GDM1 (cell line): Measurements from ENCODE around the gene S100B.

Source experiments
- DNase-seq: peaks from one replicate; lab custom pipeline; 2025; lab: John Stamatoyannopoulos, UW

The S100B gene

DNA sequence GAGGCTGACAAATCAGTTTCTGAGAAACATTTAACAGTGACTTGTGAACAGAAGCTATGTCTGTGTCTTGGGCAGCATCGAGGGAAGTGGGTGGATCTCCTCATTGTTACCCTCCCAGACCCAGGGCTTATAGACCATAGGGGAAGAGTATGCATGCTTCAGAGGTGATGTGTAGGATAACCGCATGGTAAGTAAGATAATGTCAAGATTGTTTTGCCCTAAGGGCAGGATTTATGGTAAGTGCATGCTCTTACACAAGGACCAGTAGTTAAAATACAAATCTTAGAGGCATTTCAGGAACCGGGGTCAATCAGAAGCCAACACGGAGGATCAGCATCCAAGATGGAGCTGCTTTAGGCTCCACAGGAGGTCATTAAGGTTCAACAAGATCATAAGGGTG, 22.8 kb upstream of the S100B start:
- DNase-seq = no peak

DNA sequence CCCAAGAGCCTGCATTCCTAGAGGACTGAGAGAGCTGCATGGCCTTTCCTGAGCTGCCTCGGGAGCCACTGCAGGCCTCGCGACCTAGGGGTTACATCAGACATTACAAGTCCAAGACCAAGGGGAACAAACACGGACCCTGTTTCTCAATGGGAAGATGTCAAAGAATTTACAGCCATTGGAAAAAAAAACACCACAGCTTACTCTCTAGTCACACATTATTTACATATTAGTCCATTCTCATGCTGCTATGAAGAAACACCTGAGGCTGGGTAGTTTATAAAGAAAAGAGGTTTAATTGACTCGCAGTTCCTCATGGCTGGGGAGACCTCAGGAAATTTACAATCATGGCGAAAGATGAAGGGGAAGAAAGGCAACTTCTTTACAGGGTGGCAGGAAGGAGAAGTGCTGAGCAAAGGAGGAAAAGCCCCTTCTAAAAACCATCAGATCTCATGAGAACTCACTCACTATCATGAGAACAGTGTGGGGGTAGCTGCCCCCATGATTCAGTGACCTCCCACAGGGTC, 22.2 kb upstream of the S100B start:
- no peak for DNase-seq

DNA sequence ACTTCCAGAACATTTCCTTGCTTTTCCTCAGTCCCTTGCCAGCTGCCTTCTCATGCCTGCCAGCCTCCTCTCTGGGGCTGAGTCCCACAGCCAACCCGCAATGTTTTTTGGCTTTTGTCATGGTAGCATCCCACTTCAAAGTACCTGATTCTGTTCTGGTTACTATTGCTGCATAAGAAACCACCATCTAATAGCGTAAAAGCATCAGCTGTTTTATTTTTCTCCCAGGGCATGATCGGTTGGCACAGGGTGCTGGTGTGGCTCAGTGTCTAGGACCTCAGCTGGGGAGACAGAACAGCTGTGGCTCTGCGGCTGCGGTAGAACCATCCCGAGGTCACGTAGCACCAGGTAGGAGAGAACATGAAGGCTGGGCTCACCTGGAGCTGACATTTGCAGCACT, 21.7 kb upstream of the S100B start:
- DNase-seq = no peak

DNA sequence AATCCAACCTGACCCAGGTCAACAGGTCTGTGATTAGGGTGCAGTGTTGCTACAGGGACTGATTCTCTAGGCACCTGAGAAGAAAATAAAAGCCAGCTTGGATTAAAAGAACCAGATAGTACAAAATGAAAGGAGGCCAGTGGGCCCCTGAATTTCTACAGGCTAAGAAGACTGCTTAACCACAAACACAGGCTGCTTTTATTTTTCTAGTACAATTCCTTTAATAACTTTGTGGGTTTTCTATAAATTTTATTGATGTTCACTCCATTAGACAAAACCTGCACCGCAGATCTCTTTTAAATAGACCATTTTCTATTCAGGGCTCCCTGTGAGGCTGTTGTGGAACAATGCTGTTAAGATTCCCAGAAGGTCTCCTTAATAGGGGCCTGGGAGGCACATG, 20.9 kb upstream of the S100B start:
- no peak for DNase-seq

DNA sequence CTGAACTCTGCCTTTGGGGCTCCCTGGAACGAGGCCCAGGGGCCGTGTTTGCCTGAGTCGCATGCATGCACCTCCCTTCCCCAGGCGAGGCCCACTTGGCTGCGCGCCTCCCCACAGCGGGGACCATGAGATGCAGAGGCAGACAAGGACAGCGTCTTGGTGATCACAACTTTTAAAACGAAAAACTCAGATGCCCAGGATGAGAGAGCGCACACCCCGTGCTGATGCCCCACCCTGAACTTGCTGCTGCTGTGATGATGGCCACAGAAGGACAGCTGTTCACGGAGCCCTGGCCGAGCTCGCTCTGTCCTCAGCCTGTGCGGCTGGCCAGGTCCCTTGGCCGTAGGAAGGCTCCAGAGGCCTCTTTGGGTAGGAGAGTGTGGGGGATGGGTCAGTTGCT, 19.2 kb upstream of the S100B start:
- DNase-seq = no peak

DNA sequence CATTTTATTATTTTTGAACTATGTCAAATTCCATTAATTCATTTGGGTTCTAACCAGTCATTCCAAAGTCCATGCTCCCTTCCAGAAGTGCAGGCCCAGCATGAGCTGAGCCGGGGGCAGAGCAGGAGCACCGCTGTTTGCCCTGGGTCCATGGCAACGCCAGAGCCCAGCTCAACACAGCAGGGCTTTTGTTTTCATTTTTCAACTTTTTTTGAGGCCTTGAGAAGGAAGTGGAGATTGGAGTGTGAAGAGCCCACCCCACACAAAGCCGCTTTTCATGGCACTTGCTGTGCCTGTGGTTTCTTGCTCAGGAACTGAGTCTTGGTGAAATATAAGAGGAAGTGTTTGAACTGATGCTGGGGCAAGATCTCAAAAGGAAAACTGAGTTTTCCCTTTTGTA, 17.3 kb upstream of the S100B start:
- DNase-seq = peak; percentile 88

DNA sequence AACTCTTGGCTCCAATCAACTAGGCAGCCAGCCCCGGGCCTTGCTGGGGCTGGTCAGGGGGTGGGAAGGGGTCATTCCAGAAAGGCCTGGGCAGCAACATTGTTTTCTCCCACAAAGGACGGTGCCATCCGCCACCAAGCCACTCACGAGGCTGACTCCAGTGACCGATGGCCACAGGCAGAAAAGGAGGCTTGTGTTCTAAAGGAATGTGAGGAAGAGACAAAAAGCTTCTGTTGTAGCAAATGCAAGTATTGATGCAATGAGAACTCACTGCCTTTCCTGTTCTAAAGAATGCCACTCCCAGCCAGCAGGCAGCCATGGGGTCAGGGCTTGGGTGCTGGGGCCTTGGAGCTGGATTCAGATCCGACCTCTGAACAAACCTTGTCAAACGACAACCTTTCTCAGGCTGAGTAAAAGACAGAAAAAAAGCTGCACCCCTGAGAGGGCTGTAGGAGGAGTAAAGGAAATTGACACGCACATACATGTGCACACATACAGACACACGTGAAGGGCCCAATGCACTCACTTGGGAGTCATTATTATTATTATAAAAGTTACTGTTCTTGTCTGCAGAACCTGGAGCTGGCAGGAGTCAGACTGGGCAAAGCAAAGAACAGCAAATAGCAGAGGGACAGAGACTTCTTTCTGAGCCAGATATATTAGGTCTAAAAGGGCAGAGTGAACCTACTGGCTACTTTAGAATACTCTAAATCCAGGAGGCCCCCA, 16.7 kb upstream of the S100B start:
- DNase-seq = no peak

DNA sequence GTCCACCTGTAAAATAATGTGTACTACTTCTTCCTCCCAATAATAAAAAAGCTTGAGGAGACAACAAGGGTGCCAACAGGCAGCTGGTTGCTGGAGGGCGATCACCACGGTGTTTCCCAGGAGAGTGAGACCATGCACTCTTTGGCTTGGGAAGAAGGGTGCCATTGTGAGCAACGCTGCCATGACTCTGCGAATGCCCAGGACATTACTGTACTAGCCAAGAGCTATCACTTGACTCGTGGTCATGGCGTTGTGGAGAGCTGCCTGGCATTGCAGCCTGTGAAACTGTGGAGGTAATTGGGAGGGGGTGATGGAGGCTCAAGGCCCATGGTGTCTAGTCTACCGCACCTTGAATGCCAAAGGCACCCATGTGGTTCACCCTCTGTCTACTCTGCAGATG, 16.0 kb upstream of the S100B start:
- DNase-seq = no peak

DNA sequence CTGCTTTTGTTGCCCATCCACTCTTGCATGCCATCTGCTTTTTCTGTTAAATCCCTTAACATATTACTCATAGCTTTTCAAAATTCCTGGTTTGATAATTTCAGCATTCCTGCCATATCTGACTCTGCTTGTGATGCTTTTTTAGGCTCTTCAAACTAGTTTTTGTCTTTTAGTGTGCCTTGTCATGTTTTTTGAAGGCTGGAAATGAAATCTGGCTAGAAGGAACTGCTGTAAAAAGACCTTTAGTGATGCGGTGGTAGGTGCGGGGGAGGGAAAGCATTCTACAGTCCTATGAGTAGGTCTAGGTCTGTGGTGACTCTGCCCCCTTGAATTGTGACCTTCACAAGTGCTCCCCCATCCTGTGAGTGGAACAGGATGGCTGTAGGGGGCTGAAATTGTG, 15.0 kb upstream of the S100B start:
- DNase-seq = no peak

DNA sequence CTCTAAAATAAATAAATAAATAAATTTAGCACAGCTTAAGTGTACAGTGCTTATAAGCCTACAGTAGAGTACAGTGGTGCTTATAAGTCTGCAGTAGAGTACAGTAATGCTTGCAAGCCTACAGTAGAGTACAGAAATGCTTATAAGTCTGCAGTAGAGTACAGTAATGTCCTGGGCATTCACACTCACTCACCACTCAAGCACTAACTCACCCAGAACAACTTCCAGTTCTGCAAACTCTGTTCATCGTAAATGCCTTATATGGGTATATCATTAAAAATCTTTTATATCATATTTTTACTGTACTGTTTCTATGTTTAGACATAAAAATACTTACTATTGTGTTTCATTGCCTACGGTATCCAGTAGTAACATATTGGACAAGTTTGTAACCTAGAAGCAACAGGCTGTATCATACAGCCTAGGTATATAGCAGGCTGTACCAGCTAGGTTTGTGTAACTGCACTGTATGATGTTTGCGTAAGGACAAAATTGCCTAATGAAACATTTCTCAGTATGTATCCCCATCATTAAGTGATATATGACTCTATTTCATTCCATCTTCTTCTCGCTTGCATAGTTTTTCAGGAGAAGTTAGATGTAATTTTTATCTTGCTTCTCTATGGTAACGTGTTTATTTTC, 14.0 kb upstream of the S100B start:
- DNase-seq = no peak

DNA sequence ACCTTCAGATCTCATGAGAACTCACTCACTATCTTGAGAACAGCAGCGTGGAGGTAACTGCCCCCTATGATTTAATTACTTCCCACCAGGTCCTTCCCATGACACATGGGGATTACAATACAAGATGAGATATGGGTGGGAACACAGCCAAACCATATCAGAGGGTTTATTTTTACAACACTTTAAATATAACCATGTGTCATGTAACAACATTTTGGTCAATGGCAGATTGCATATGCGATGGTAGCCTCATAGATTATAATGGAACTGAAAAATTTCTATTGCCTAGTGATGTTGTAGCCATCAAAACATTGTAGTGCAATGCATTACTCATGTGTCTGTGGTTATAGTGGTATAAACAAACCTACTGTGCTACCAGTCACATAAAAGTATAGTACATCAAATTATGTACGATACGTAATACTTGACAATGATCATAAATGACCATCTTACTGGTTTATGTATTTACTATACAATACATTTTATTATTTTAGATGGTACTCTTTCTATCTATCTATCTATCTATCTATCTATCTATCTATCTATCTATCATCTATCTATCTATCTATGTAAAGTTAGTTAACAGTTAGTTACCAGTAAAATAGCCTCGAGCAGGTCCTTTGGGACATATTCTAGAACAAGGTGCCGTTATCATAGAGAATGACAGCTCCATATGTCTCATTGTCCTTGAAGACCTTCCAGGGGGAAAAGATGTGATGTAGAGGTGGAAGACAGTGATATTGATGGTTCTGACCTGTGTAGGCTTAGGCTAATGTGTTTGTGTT, 12.6 kb upstream of the S100B start:
- DNase-seq = no peak

DNA sequence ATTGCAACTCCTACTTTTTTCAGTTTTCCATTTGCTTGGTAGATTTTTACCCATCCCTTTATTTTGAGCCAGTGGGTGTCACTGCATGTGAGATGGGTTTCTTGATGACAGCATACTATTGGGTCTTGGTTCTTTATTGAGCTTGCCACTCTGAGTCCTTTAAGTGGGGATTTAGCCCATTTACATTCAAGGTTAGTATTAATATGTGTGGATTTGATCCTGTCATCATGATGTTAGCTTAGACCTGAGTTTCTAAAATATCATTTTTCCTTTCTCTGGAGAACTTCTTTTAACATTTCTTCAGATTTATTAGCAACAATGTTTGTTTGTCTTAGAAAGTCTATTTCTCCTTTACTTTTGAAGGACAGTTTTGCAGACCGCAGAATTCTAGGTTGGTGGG, 11.8 kb upstream of the S100B start:
- no peak for DNase-seq

DNA sequence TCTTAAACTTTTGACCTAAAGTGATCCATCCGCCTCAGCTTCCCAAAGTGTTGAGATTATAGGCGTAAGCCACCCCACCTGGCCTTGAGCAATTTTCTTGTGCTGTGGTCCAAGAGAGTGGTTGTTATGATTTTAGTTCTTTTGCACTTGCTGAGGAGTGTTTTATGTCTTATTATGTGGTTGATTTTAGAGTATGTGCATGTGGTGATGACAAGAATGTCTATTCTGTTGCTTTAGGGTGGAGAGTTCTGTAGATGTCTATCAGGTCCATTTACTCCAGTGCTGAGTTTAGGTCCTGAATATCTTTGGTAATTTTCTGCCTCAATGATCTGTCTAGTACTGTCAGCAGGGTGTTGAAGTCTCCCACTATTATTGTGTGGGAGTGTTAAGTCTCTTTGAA, 11.2 kb upstream of the S100B start:
- no peak for DNase-seq

DNA sequence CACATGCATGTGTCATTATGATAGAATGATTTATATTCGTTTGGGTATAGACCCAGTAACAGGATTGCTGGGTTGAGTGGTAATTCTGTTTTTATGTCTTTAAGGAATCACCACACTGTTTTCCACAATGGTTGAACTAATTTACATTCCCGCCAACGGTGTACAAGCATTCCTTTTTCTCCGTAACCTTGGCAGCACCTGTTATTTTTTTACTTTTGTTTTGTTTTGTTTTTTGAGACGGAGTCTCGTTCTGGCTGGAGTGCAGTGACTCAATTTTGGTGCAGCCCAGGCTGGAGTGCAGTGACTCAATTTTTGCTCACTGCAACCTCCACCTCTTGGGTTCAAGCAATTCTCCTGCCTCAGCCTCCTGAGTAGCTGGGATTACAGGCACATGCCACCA, 8.5 kb upstream of the S100B start:
- no peak for DNase-seq

DNA sequence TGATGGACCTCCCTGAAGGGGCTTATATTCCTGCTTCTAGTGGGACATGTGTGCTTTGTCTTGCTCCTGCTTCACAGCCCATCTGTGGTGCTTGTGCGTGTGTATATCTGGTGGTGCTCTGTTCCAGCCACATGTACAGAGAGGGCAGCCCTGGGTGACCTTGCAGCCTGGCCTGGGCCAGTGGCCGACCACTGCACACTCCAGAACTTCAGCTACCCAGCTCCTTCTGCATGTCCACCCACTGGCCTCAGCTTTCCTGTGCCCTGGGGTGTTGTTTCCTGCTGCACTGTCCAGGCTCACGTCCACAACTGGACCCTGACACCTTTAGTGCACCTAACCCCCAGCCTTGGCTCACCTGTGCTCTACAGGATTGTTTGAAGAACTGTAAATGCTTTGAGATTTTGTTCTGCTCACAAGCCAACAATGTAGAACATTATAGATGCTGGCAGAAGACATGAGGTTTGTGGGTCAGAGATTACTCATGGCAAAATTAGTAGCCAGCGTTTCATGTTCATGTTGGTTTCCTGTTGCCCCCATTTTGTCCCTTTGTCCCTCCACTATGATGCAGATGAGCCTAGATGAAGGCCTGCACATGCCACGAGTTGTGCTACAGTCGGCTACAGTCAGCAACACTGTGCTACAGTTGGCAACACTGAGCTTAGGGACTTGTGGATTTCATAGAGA, 5.3 kb upstream of the S100B start:
- DNase-seq = no peak

DNA sequence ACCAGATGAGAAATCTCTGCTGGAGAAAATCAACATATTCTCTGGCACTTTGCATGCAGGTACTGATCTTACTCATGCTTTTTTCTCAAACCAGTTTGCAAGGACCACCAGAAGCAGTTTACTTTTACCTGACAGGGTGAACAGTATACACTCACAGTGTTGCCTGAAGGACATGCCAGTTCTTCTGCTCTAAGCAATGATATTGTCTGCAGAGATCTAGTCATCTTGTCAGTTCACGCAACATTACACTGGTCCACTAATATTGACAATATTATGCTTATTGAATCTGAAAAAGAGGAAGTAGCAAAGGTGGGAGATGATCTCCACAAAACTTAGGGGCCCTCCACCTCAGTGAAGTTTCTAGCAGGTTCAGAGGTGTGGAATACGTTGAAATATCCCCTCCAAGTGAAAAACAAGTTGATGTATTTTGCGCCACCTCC, 3.8 kb upstream of the S100B start:
- DNase-seq = no peak

DNA sequence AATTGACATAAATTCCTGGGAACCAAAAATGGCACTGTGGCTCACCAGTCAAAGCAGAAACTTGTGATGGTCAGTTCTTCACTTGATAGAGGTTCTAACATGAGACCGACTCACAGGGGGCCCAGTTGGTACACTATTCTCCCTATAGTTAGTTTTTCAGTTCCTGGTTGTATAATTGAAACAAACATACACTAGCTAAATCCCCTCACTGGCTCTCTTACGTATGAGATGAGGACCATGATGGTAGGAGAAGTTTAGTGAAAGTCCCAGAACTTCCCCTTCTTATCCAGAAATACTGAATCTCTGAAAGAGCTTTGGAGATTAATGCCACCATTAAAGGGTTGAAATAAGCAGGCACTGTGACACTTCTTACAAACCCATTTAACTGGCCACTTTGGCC, 2.8 kb upstream of the S100B start:
- DNase-seq = no peak

DNA sequence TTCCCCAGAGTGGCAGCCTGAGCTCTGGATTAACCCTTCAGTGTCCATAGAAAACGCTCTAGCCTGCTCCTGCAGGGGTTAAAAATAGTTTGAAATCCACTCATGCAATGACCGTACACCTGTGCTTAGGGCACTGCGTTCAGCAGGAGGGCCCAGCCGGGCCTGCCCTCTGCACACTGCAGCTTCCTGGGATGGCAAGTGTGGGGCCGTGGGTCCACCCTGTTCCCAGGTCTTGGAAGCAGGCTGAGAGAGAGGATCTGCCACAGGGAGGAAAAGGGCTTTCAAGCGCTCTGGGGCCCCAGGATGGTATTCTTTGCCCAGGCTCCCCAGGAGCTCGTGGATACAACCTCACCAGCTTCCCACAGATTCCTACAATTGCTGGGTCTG, 1.5 kb upstream of the S100B start:
- DNase-seq = no peak

DNA sequence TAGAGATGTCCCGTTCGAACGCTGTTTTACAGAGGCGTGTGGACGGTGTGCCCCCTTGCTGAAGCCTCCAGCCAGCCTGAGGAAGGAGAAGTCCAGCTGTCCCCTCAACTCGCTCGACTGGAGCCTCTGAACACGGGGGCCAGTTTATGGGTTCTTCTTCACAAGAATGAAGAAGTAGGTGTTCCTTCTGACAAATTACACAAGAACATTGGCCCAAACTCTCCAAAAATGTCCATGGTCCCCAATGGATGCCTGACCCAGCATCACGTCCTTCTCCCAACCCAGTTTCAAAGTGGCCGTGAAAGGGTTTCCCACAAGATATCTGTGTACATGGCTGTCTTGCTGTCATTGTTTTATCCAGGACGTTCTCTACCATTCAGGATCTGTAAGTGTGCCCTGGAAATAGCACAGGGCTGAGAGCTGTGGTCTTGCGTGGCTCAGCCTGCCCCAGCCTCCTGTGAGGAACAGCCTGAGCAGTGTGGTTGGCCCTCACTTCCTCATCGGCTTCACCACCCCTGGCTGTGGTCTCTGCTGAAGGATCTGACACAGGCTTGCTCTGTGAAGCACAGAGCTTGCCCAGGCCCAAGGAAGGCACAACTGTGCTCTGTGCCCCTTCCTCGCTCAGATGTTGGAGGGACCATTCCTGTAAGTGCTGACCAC, 1.0 kb upstream of the S100B start:
- DNase-seq = peak; percentile 96

DNA sequence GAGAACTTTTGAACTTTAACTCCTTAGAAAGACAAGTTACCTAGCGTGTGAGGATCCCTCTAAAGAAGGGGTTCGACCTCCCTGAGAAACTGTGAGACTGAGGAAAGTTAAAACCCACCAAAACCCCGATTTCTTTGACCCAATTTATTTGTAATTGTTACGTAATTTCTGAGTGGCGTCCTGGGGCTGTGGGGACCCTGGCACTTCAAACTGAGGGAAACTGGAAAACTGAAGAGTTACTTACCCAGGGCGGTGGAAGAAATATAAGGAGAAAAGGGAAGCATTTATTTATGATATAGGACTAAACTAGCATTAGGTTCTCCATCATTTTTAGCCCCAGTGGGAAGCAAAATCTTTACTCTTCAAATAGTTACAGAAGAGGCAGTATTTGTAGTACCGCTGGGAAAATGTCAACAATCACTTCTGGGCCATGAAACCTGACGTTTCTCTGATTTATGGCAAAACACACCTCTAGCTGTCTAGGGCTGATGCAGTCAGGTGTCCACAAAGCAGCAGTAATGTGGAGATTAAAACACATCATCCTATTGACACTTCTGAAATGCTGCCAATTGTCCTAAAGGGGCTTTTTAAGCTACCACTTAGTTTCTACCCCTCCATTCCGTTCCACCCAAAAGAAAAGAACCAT, 430 bp downstream of the S100B start:
- no peak for DNase-seq

DNA sequence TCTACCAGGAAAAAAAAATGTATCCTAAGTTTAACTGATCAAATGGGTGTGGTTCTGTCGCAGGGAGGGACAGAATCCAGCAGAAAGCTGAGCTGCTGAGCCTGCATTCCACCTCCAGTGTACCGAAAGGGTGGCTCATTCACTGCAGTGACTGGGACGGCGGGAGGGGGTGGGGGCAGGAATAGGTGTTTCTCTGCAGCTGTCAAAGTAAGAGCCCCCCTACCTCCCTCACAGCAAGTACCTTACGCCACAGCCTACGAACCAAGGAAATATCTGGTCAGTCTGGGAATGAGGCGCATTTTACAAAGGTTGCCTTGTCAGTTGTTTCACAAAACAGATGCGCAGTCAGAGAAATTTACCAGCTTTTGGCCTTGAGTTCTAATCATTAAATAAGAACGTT, 1.7 kb downstream of the S100B start:
- DNase-seq = no peak
